Transverse colon (tissue), 4 donors: ENCODE measurements around the gene PTGR3. TPM values are rescaled to one million over a fixed set of nuclear protein-coding genes. Genes with fewer than 3 reads are reported as not detected.
A peak's percentile ranks its signal among the peaks of the same experiment; 100 is the strongest.

Experiments used
- DNase-seq: peaks from one replicate; pipeline ENCODE4 v3.0.0-alpha.2; 2019
- H3K27ac ChIP-seq, 4 donors: fragments of 200-600 bp; sonication (generic); 2 replicates each; pipeline ENCODE4 v1.5.1; 2016 to 2018; ENCODE audit warnings: inconsistent platforms in 4 of 4
- H3K27me3 ChIP-seq: fragments of 200-600 bp; sonication (generic); 2 replicates; pipeline ENCODE4 v1.5.1; 2017; ENCODE audit warnings: inconsistent platforms
- H3K36me3 ChIP-seq, 4 donors: fragments of 200-600 bp; sonication (generic); 2 replicates each; pipeline ENCODE4 v1.5.1; 2017 to 2019; ENCODE audit warnings: inconsistent platforms in 4 of 4
- H3K4me1 ChIP-seq, 4 donors: fragments of 200-600 bp; sonication (generic); 2 replicates each; pipeline ENCODE4 v1.5.1; 2017 to 2020; ENCODE audit warnings: inconsistent platforms in 4 of 4
- H3K4me3 ChIP-seq, 4 donors: fragments of 200-600 bp; sonication (generic); 1 replicate in 1 of 4; 2 replicates in 3 of 4; pipeline versions ENCODE4 v1.5.1 to v1.6.1; 2017 to 2019; ENCODE audit warnings: inconsistent platforms in 4 of 4
- H3K9me3 ChIP-seq, 2 donors: fragments of 200-600 bp; sonication (generic); 2 replicates each; pipeline ENCODE4 v1.5.1; 2017 to 2019; ENCODE audit warnings: inconsistent platforms in 2 of 2
- EP300 ChIP-seq: sonication (generic); formaldehyde crosslinking; IDR thresholded peaks from one replicate; pipeline ENCODE4 v1.6.1; 2017; ENCODE audit warnings: antibody characterized with exemption, low read depth
- POLR2A ChIP-seq: fragments of 450-650 bp; IDR thresholded peaks from one replicate; pipeline ENCODE4 v1.6.1; 2016; ENCODE audit warnings: antibody characterized with exemption, mild to moderate bottlenecking, moderate library complexity
- POLR2AphosphoS5 ChIP-seq, 3 donors: sonication (generic); formaldehyde crosslinking; IDR thresholded peaks; one replicate each; pipeline ENCODE4 v1.6.1; 2016; ENCODE audit warnings: antibody characterized with exemption in 3 of 3
- WGBS, 2 donors: methylation state at CpG; one replicate each; pipeline ENCODE4 v1.1.5; 2018; ENCODE audit warnings: low coverage in 1 of 2; 5-methylcytosine and 5-hydroxymethylcytosine counted together
- in situ Hi-C, 4 donors: fragments of 200-750 bp; cut with MboI; loops; one replicate each; pipeline versions ENCODE4 v1.15.0 to v1.15.1; 2017; ENCODE audit warnings: low sequenced_read_pairs in 3 of 4, low pct_ligation_motif_present in 1 of 4, low pct_unique_long_range_greater_than_20kb in 1 of 4
- intact Hi-C: fragments of 100-400 bp; cut with DNase I; formaldehyde crosslinking; loops from one replicate; pipeline ENCODE4 v1.15.1; 2023; ENCODE audit warnings: low total_unique reads
- total RNA-seq, 4 donors: library from RNA; depleted of rRNA; stranded (reverse); fragments of >200 nt; gene quantifications; one replicate each; pipeline ENCODE4 v1.1.0, GENCODE V29; 2016
- TF ChIP-seq, protein P1 (sequence below), 5 experiments: fragments of 200-600 bp in 3 of 5; fragments of 450-650 bp in 2 of 5; sonication (generic) in 3 of 5; IDR thresholded peaks; 1 replicate in 2 of 5; 2 replicates in 3 of 5; pipeline ENCODE4 v1.5.1; 2016 to 2017; ENCODE audit warnings: antibody characterized with exemption in 5 of 5, inconsistent platforms in 3 of 5, mild to moderate bottlenecking in 2 of 5, moderate library complexity in 1 of 5

PTGR3 gene
- total RNA-seq, 4 donors from 2014 or later = 10.1 to 45.9 (median 23.4) TPM

DNA sequence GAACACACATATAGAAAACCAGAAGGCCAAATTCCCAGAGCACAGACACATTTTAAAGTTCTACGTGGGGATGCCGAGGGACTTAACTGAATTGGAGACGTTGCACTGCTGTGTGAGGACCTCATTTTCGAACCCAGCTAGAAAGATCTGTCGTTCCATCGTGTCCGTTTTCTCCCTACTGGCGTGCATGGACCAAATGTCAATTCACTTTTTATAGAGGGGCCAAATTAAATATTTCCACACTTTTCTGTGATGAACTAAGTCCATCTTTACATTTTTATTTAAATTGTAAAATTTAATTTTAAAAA lies 966 bp upstream of the PTGR3 start:
- Histone ChIP-seq H3K36me3 (no peaks in the 10 kb centered on the region), H3K4me1 (peaks cover 8 to 59% (median 49%) of the 10 kb centered on the region in 4 donors), H3K27me3 (no peaks in the 10 kb centered on the region), H3K4me3 (peak overlapping the region; percentile 40 to 99 (median 84)), H3K9me3 (no peaks in the 10 kb centered on the region), H3K27ac (peak overlapping the region; percentile 97 to 100 (median 98))
- in situ Hi-C loops (loop anchor here in 1 of 4 donors (25.0 kb wide), 1 partner anchor 723 kb away; the partner anchor contains the start of gene CNDP2), intact Hi-C loops (loop anchor here (10.0 kb wide), 2 partner anchors 45 to 265 kb away; no protein-coding TSS in a partner anchor)
- 0 to 1% methylated on average over 8 of the region's 8 CpGs for WGBS, 2 donors
- TF ChIP-seq POLR2A = no peak
- DNase-seq = no peak

DNA sequence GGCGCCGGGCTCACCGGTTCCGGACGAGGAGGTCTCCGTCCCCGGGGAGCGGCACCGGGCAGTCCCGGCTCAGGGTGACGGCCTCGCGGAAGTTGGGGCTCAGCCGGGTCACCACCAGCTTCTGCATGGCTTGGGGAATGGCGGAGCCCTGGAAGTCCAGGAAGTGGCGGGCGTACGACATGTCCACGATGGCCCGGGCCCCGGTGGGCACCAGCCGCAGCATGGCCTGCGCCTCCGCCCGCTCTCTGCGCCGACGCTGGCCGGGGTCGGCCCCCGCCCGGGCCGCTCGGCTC lies 157 bp downstream of the PTGR3 start:
- Histone ChIP-seq H3K4me3 (peak overlapping the region; percentile 40 to 99 (median 84)), H3K36me3 (no peaks in the 10 kb centered on the region), H3K27ac (peak overlapping the region; percentile 97 to 100 (median 98)), H3K27me3 (no peaks in the 10 kb centered on the region), H3K4me1 (peaks cover 8 to 62% (median 48%) of the 10 kb centered on the region in 4 donors), H3K9me3 (no peaks in the 10 kb centered on the region)
- no peak for DNase-seq
- no CpG with 5 or more reads among the region's 34 CpGs for WGBS, 2 donors
- in situ Hi-C loops (loop anchor here in 1 of 4 donors (25.0 kb wide), 1 partner anchor 721 kb away; the partner anchor contains the start of gene CNDP2), intact Hi-C loops (loop anchor here (10.0 kb wide), 1 partner anchor 46 kb away; no protein-coding TSS in a partner anchor)
- TF ChIP-seq POLR2A = peak; percentile 21
- TF ChIP-seq POLR2AphosphoS5 (IDR thresholded peaks at IDR 0.05) = no peak

DNA sequence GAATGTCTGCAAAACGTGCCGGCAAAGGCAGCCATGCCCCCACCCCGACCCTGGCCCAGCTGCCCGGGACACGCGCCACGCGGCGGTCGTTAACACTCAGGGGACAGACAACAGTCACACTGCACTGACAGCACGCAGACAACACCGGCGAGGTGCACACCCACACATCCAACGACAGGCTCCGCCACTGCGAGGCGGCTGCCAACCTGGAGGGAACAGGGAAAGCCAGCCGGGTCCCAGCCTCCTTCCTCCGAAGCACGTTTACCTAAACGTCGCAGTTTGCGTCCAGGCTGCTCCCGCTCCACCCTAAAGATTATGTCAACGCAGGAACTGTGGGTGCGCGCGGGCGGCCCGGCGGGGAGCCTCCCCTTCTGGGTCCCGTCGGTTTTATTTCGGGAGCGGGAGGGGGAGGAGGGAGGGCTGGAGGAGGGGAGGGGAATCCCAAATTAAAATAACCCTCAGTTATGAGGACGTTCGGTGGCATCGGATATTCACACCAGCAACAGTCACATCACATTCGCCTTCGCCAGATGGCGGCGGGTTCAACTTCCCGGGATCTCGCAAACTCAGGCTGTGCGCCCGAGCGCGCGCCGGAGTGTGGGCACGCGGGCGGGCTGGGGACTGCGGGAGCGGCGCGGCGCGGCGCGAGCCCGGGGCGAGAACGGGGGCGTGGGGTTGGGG lies 644 bp downstream of the PTGR3 start:
- Histone ChIP-seq H3K27ac (peak overlapping the region; percentile 97 to 100 (median 98)), H3K36me3 (no peaks in the 10 kb centered on the region), H3K9me3 (no peaks in the 10 kb centered on the region), H3K27me3 (no peaks in the 10 kb centered on the region), H3K4me3 (peak overlapping the region; percentile 40 to 99 (median 84)), H3K4me1 (peaks cover 8 to 59% (median 47%) of the 10 kb centered on the region in 4 donors)
- DNase-seq = peak; percentile 64
- intact Hi-C loops (loop anchor here (10.0 kb wide), 1 partner anchor 47 kb away; no protein-coding TSS in a partner anchor), in situ Hi-C loops (loop anchor here in 1 of 4 donors (25.0 kb wide), 1 partner anchor 721 kb away; the partner anchor contains the start of gene CNDP2)
- TF ChIP-seq, protein P1, sequence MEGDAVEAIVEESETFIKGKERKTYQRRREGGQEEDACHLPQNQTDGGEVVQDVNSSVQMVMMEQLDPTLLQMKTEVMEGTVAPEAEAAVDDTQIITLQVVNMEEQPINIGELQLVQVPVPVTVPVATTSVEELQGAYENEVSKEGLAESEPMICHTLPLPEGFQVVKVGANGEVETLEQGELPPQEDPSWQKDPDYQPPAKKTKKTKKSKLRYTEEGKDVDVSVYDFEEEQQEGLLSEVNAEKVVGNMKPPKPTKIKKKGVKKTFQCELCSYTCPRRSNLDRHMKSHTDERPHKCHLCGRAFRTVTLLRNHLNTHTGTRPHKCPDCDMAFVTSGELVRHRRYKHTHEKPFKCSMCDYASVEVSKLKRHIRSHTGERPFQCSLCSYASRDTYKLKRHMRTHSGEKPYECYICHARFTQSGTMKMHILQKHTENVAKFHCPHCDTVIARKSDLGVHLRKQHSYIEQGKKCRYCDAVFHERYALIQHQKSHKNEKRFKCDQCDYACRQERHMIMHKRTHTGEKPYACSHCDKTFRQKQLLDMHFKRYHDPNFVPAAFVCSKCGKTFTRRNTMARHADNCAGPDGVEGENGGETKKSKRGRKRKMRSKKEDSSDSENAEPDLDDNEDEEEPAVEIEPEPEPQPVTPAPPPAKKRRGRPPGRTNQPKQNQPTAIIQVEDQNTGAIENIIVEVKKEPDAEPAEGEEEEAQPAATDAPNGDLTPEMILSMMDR (IDR thresholded peaks at IDR 0.05) = peak in 1 of 5 experiments; percentile 22
- TF ChIP-seq EP300 = no peak
- peak in 2 of 3 donors; percentile 27 to 46 for TF ChIP-seq POLR2AphosphoS5 (IDR thresholded peaks at IDR 0.05)
- TF ChIP-seq POLR2A = peak; percentile 56
- WGBS, 2 donors = 0% methylated on average over 46 of the region's 65 CpGs; no CpG with 5 or more reads in 1 of the 2 donors

DNA sequence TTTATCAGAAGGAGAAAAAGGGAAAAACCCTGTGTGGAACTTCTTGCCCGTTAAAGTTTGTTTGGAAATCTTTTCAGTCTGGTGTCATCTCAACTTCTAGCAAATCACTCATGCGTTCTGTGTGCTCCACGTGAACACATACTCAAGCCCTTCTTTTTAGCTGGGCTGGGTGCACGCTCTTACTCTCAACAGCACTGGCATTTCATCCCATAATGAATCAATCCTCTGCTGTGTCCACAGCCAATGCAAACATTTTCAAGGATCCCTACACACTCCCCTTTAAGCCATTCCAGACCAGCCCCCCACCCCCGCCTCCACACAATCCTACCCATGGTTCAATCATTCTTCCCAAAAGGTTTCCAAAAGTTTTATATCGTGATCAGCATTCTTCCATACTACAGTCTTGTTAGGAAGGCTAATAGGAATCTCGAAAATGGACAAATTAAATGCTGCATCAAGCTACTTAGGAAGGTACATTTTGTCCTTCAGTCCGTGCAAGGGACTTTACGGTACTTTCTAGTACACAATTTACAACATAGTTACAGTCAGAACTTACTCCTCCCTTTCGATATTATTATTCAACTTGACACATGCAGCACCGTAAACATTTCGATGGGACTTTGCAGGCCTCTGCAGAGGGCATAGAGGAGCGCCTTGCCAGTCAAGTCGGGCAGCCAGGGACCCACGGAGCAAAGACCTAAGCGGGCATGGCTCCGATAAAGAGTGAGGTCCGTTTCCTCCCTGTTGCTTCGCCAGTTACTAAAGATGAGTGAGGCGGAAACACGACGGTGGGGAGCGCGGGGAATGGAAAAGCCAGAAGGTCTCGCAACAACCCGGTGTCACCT lies 1.4 kb downstream of the PTGR3 start:
- no peaks in the 10 kb centered on the region for H3K27me3 ChIP-seq
- no peaks in the 10 kb centered on the region for H3K36me3 ChIP-seq
- WGBS, 2 donors = 5% methylated on average over 8 to 26 of the region's 26 CpGs
- TF ChIP-seq POLR2AphosphoS5 (IDR thresholded peaks at IDR 0.05) (peak; percentile 24 to 57 (median 41)), EP300 (no peak), POLR2A (peak; percentile 55)
- in situ Hi-C loops (loop anchor here in 1 of 4 donors (25.0 kb wide), 1 partner anchor 720 kb away; the partner anchor contains the start of gene CNDP2), intact Hi-C loops (loop anchor here (10.0 kb wide), 1 partner anchor 47 kb away; no protein-coding TSS in a partner anchor)
- H3K4me1 ChIP-seq = peaks cover 6 to 52% (median 43%) of the 10 kb centered on the region in 4 donors
- peak; percentile 47 for DNase-seq
- peak overlapping the region; percentile 40 to 99 (median 84) for H3K4me3 ChIP-seq
- no peaks in the 10 kb centered on the region for H3K9me3 ChIP-seq
- H3K27ac ChIP-seq = peak overlapping the region; percentile 97 to 100 (median 98)

DNA sequence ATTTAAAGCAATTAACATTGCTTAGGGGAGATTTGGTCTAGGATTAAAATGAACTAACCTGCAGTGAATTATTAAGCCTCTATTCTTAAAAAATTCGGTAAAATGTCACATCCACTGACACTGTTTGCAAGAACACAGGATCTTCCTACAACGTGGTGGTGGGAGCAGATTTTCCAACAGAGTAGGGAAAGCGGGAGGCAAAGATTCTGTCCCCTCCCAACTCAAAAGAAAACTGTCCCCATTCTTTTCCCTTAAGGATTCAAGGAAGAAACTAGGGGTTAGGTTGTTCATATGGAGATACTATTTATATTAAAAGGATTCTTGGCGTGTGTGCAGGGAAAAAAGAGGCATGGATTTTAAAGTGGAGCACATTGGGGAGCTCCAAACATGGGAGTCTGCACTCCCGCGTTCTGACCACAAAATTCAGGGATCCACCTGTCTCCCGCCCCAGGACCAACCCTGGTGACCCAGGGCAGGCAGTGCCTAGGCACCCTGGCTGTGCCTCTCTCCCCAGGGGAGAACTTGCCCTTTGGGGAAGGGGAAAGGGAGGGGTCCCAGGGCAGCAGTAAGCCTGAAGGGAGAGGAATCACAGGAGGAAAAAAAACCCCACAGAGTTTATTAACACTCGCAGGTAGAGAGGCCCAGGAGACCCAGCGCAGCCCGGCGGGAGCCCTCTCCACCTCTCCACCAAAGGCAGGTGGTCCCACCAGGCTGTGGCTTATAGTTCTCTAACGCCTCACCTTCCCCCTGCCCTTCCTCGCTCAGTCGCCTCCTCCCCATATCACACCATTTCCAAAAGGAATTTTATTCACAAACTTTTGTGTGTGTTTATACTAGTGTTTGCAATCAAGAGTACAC lies 2.3 kb downstream of the PTGR3 start:
- in situ Hi-C loops = loop anchor here in 1 of 4 donors (25.0 kb wide), 1 partner anchor 719 kb away; the partner anchor contains the start of gene CNDP2
- intact Hi-C loops = loop anchor here (10.0 kb wide), 1 partner anchor 48 kb away; no protein-coding TSS in a partner anchor
- Histone ChIP-seq H3K4me1 (peaks cover 4 to 54% (median 42%) of the 10 kb centered on the region in 4 donors), H3K36me3 (no peaks in the 10 kb centered on the region), H3K27me3 (no peaks in the 10 kb centered on the region), H3K27ac (peak overlapping the region; percentile 97 to 100 (median 98)), H3K9me3 (no peaks in the 10 kb centered on the region), H3K4me3 (peak overlapping the region in 3 of 4 donors; percentile 83 to 99 (median 84))
- WGBS, 2 donors = 63 to 74% methylated on average over 7 to 14 of the region's 14 CpGs
- no peak for DNase-seq
- TF ChIP-seq, protein P1 (IDR thresholded peaks at IDR 0.05) = no peak
- no peak for TF ChIP-seq POLR2AphosphoS5 (IDR thresholded peaks at IDR 0.05)
- TF ChIP-seq EP300 = no peak
- TF ChIP-seq POLR2A = no peak
